CD8-positive, alpha-beta memory T cell (primary cell): ENCODE results near the gene KLC3. TPM values are rescaled to one million over a fixed set of nuclear protein-coding genes. Genes with fewer than 3 reads are reported as not detected.
"Not testable (repeated sequence)": the region's sequence is repeated elsewhere in the genome, so short reads cannot be mapped to it uniquely, and the experiment has no call there.

Experiments used
- CTCF ChIA-PET: fragments of 350-600 bp; sonication (Branson Sonifier 250); formaldehyde crosslinking; loops from one replicate; lab custom pipeline; 2021; ENCODE audit warnings: antibody characterized with exemption; lab: Charles Lee
- POLR2A ChIA-PET: fragments of 350-600 bp; sonication (Branson Sonifier 250); formaldehyde crosslinking; loops from one replicate; lab custom pipeline; 2021; ENCODE audit warnings: antibody characterized with exemption; lab: Charles Lee
- DNase-seq, 5 donors: peaks; one replicate each; pipeline versions ENCODE4 v3.0.0 to v3.0.0-alpha.2; 2020 to 2022; ENCODE audit warnings: mixed read lengths in 1 of 5
- H3K27ac ChIP-seq: one replicate; pipeline ENCODE4 v1.7.0; 2013; ENCODE audit warnings: low read depth, mild to moderate bottlenecking, low read length, moderate library complexity
- H3K27me3 ChIP-seq: 2 replicates; pipeline ENCODE4 v1.7.0; 2013; ENCODE audit warnings: low read length, mild to moderate bottlenecking; ENCODE audit not compliant: insufficient read depth, poor library complexity, severe bottlenecking
- H3K36me3 ChIP-seq: 2 replicates; pipeline ENCODE4 v1.7.0; 2013; ENCODE audit warnings: mild to moderate bottlenecking, low read length, moderate library complexity; ENCODE audit not compliant: insufficient read depth
- H3K4me1 ChIP-seq: 2 replicates; pipeline ENCODE4 v1.7.0; 2013; ENCODE audit warnings: mild to moderate bottlenecking, low read length, moderate library complexity; ENCODE audit not compliant: insufficient read depth
- H3K4me3 ChIP-seq: 2 replicates; pipeline ENCODE4 v1.7.0; 2013; ENCODE audit warnings: mild to moderate bottlenecking, low read length
- H3K9me3 ChIP-seq: 2 replicates; pipeline ENCODE4 v1.7.0; 2013; ENCODE audit warnings: mild to moderate bottlenecking, low read length
- H3K27ac Mint-ChIP-seq, 8 donors: one replicate each; pipeline ENCODE4 v1.8.0; 2020 to 2021; ENCODE audit warnings: mixed read lengths in 8 of 8, mild to moderate bottlenecking in 6 of 8, inconsistent platforms in 3 of 8, moderate library complexity in 3 of 8
- H3K27me3 Mint-ChIP-seq, 2 donors: one replicate each; pipeline ENCODE4 v1.8.0; 2020 to 2021; ENCODE audit warnings: mixed read lengths in 2 of 2, mild to moderate bottlenecking in 1 of 2, moderate library complexity in 1 of 2
- H3K36me3 Mint-ChIP-seq, 3 donors: one replicate each; pipeline ENCODE4 v1.8.0; 2020 to 2021; ENCODE audit warnings: mixed read lengths in 3 of 3, inconsistent platforms in 1 of 3, mild to moderate bottlenecking in 1 of 3
- H3K4me1 Mint-ChIP-seq, 3 donors: one replicate each; pipeline ENCODE4 v1.8.0; 2020 to 2021; ENCODE audit warnings: mixed read lengths in 3 of 3, inconsistent platforms in 1 of 3, mild to moderate bottlenecking in 1 of 3
- H3K4me3 Mint-ChIP-seq, 7 donors: one replicate each; pipeline ENCODE4 v1.8.0; 2020 to 2021; ENCODE audit warnings: mixed read lengths in 7 of 7, mild to moderate bottlenecking in 6 of 7, moderate library complexity in 4 of 7, inconsistent platforms in 2 of 7
- H3K9me3 Mint-ChIP-seq, 5 donors: one replicate each; pipeline ENCODE4 v1.8.0; 2020 to 2022; ENCODE audit warnings: mixed read lengths in 5 of 5, mild to moderate bottlenecking in 3 of 5, moderate library complexity in 2 of 5, inconsistent platforms in 1 of 5
- polyA plus RNA-seq: library from polyadenylated mRNA; unstranded; fragments of 300-500 nt; fragmentation: Illumina TruSeq; gene quantifications from one replicate; pipeline ENCODE4 v1.2.3, GENCODE V29; 2021
- total RNA-seq, 2 experiments: library from RNA; stranded (reverse); gene quantifications; one replicate each; pipeline ENCODE4 v1.2.3, GENCODE V29; 2021

Gene KLC3
- total and polyA plus RNA-seq, 3 experiments from 2014 or later, result not detected

- POLR2A ChIA-PET, result no interaction called here
- DNase-seq, result no peak
- Histone ChIP-seq H3K36me3 (no peaks in the 10 kb centered on the region), H3K9me3 (no peaks in the 10 kb centered on the region), H3K27me3 (no peaks in the 10 kb centered on the region), H3K4me3 (no peak overlapping the region), H3K4me1 (no peaks in the 10 kb centered on the region), H3K27ac (no peak overlapping the region)
- peaks cover 2 to 11% (median 3%) of the 10 kb centered on the region in 3 donors for H3K36me3 Mint-ChIP-seq
- no peak overlapping the region for H3K4me3 Mint-ChIP-seq
- H3K4me1 Mint-ChIP-seq, result peaks cover 0 to 2% (median 0%) of the 10 kb centered on the region in 3 donors
- peaks cover 0 to 2% of the 10 kb centered on the region in 2 donors for H3K27me3 Mint-ChIP-seq
- CTCF ChIA-PET, result no interaction called here
- no peaks in the 10 kb centered on the region for H3K9me3 Mint-ChIP-seq
- H3K27ac Mint-ChIP-seq, result no peak overlapping the region
Measured at GRCh38 chr19:45306518-45307027, 34.0 kb upstream of the KLC3 start.

GRCh38 chr19:45307361-45307760 is 33.2 kb upstream of the KLC3 start:
- peaks cover 0 to 2% of the 10 kb centered on the region in 2 donors for H3K27me3 Mint-ChIP-seq
- Histone ChIP-seq H3K9me3 (no peaks in the 10 kb centered on the region), H3K4me1 (no peaks in the 10 kb centered on the region), H3K27ac (no peak overlapping the region), H3K27me3 (no peaks in the 10 kb centered on the region), H3K36me3 (no peaks in the 10 kb centered on the region), H3K4me3 (no peak overlapping the region)
- DNase-seq, result no peak
- peaks cover 0 to 2% (median 0%) of the 10 kb centered on the region in 3 donors for H3K4me1 Mint-ChIP-seq
- peaks cover 0 to 7% (median 2%) of the 10 kb centered on the region in 3 donors for H3K36me3 Mint-ChIP-seq
- H3K27ac Mint-ChIP-seq, result peak overlapping the region in 1 of 8 donors; percentile 74
- H3K9me3 Mint-ChIP-seq, result no peaks in the 10 kb centered on the region
- no peak overlapping the region for H3K4me3 Mint-ChIP-seq
- ChIA-PET CTCF (no interaction called here), POLR2A (no interaction called here)

- H3K36me3 ChIP-seq, H3K4me3 ChIP-seq, H3K9me3 Mint-ChIP-seq, H3K36me3 Mint-ChIP-seq, H3K4me1 Mint-ChIP-seq, H3K4me1 ChIP-seq, H3K27ac Mint-ChIP-seq, H3K27ac ChIP-seq, H3K27me3 Mint-ChIP-seq, CTCF ChIA-PET, H3K27me3 ChIP-seq, DNase-seq, POLR2A ChIA-PET, H3K9me3 ChIP-seq, H3K4me3 Mint-ChIP-seq: not testable (repeated sequence)
Measured at GRCh38 chr19:45309322-45309721, 31.2 kb upstream of the KLC3 start.

- no peaks in the 10 kb centered on the region for H3K4me1 Mint-ChIP-seq
- Histone ChIP-seq H3K27me3 (no peaks in the 10 kb centered on the region), H3K27ac (no peak overlapping the region), H3K4me1 (no peaks in the 10 kb centered on the region), H3K36me3 (no peaks in the 10 kb centered on the region), H3K9me3 (no peaks in the 10 kb centered on the region), H3K4me3 (no peak overlapping the region)
- H3K27ac Mint-ChIP-seq, result no peak overlapping the region
- no peaks in the 10 kb centered on the region for H3K36me3 Mint-ChIP-seq
- no peaks in the 10 kb centered on the region for H3K9me3 Mint-ChIP-seq
- POLR2A ChIA-PET, result no interaction called here
- peaks cover 9 to 17% of the 10 kb centered on the region in 2 donors for H3K27me3 Mint-ChIP-seq
- no peak overlapping the region for H3K4me3 Mint-ChIP-seq
- DNase-seq, result no peak
- CTCF ChIA-PET, result no interaction called here
Measured at GRCh38 chr19:45311621-45312020, 28.9 kb upstream of the KLC3 start.

GRCh38 chr19:45312285-45312684 is 28.3 kb upstream of the KLC3 start:
- CTCF ChIA-PET, POLR2A ChIA-PET: not testable (repeated sequence)

GRCh38 chr19:45314708-45315245 is 25.8 kb upstream of the KLC3 start:
- Histone ChIP-seq H3K27ac (no peak overlapping the region), H3K4me3 (no peak overlapping the region), H3K27me3 (no peaks in the 10 kb centered on the region), H3K4me1 (no peaks in the 10 kb centered on the region), H3K9me3 (no peaks in the 10 kb centered on the region), H3K36me3 (no peaks in the 10 kb centered on the region)
- no peaks in the 10 kb centered on the region for H3K36me3 Mint-ChIP-seq
- no peak overlapping the region for H3K4me3 Mint-ChIP-seq
- CTCF ChIA-PET, result interaction anchor here (1.5 kb wide), 1 partner anchor 24 kb away, joined by 3 read pairs; no protein-coding TSS in a partner anchor
- no peak overlapping the region for H3K27ac Mint-ChIP-seq
- H3K4me1 Mint-ChIP-seq, result no peaks in the 10 kb centered on the region
- POLR2A ChIA-PET, result no interaction called here
- no peak for DNase-seq
- H3K9me3 Mint-ChIP-seq, result no peaks in the 10 kb centered on the region
- H3K27me3 Mint-ChIP-seq, result peaks cover 17 to 38% of the 10 kb centered on the region in 2 donors

More at GRCh38 chr19:45312285-45312684, 28.3 kb upstream of the KLC3 start:
- not testable (repeated sequence) for H3K36me3 Mint-ChIP-seq, H3K4me3 Mint-ChIP-seq, H3K27ac Mint-ChIP-seq, DNase-seq, H3K9me3 Mint-ChIP-seq, H3K4me3 ChIP-seq, H3K4me1 ChIP-seq, H3K9me3 ChIP-seq, H3K4me1 Mint-ChIP-seq, H3K36me3 ChIP-seq, H3K27ac ChIP-seq, H3K27me3 ChIP-seq
- peaks cover 9 to 22% of the 10 kb centered on the region in 2 donors for H3K27me3 Mint-ChIP-seq

- Histone ChIP-seq H3K27ac (no peak overlapping the region), H3K4me1 (no peaks in the 10 kb centered on the region), H3K9me3 (no peaks in the 10 kb centered on the region), H3K36me3 (no peaks in the 10 kb centered on the region), H3K4me3 (no peak overlapping the region), H3K27me3 (no peaks in the 10 kb centered on the region)
- ChIA-PET CTCF (interaction anchor here (1.5 kb wide), 1 partner anchor 23 kb away, joined by 3 read pairs; no protein-coding TSS in a partner anchor), POLR2A (no interaction called here)
- Mint-ChIP-seq H3K4me1 (no peaks in the 10 kb centered on the region), H3K36me3 (no peaks in the 10 kb centered on the region), H3K27ac (peak overlapping the region in 1 of 8 donors; percentile 79), H3K9me3 (no peaks in the 10 kb centered on the region), H3K27me3 (peaks cover 17 to 38% of the 10 kb centered on the region in 2 donors), H3K4me3 (no peak overlapping the region)
- DNase-seq, result no peak
Measured at GRCh38 chr19:45315304-45315703, 25.2 kb upstream of the KLC3 start.

- CTCF ChIA-PET, result no interaction called here
- Histone ChIP-seq H3K27ac (no peak overlapping the region), H3K4me3 (no peak overlapping the region), H3K4me1 (no peaks in the 10 kb centered on the region), H3K27me3 (peaks cover 16% of the 10 kb centered on the region), H3K36me3 (no peaks in the 10 kb centered on the region), H3K9me3 (no peaks in the 10 kb centered on the region)
- H3K9me3 Mint-ChIP-seq, result no peaks in the 10 kb centered on the region
- H3K36me3 Mint-ChIP-seq, result no peaks in the 10 kb centered on the region
- H3K27me3 Mint-ChIP-seq, result peaks cover 29 to 48% of the 10 kb centered on the region in 2 donors
- H3K4me3 Mint-ChIP-seq, result no peak overlapping the region
- no peaks in the 10 kb centered on the region for H3K4me1 Mint-ChIP-seq
- POLR2A ChIA-PET, result no interaction called here
- DNase-seq, result no peak
- peak overlapping the region in 1 of 8 donors; percentile 10 for H3K27ac Mint-ChIP-seq
Measured at GRCh38 chr19:45320997-45321775, 19.4 kb upstream of the KLC3 start.
